Subcutaneous adipose tissue (tissue), 4 donors: Measurements from ENCODE around the gene OXLD1. TPM values are rescaled to one million over a fixed set of nuclear protein-coding genes. Genes with fewer than 3 reads are reported as not detected.

Source experiments
- CTCF ChIP-seq: fragments of 450-650 bp; IDR thresholded peaks from one replicate; pipeline ENCODE4 v1.5.1; 2016; ENCODE audit warnings: low read depth, mild to moderate bottlenecking, control low read depth, antibody characterized with exemption, moderate library complexity
- total RNA-seq, 4 donors: library from RNA; depleted of rRNA; stranded (reverse); fragments of >200 nt; gene quantifications; one replicate each; pipeline ENCODE4 v1.1.0, GENCODE V29; 2016

The OXLD1 gene
- 10 to 100 TPM; 12.4 to 47.3 (median 34.1) TPM for total RNA-seq

GRCh38 chr17:81666342-81667191 is at the start of gene OXLD1, which contains the start of gene CCDC137:
Gene OXLD1, minus strand, starts transcription at chr17:81666605. Its CDS starts 28 bp downstream, at chr17:81666577.
Gene CCDC137, plus strand, starts transcription at chr17:81666737. Its CDS starts 30 bp downstream, at chr17:81666767.
- no peak for TF ChIP-seq CTCF

GRCh38 chr17:81715107-81715871 is 48.9 kb upstream of the OXLD1 start:
- no peak for TF ChIP-seq CTCF

GRCh38 chr17:81714412-81715106 is 48.2 kb upstream of the OXLD1 start:
- no peak for TF ChIP-seq CTCF

- TF ChIP-seq CTCF, result no peak
These were observed 47.4 kb upstream of the OXLD1 start for GRCh38 chr17:81713556-81714411.

- no peak for TF ChIP-seq CTCF
These were observed 46.7 kb upstream of the OXLD1 start for GRCh38 chr17:81713004-81713555.

GRCh38 chr17:81712468-81713003 is 46.1 kb upstream of the OXLD1 start:
- TF ChIP-seq CTCF, result no peak
